DOHH2 (cell line): ENCODE data around the gene LRRC46.

Experiments used
- H3F3A ChIP-seq: fragments of 200-600 bp; sonication (generic), shearing (Covaris generic); 2 replicates; pipeline ENCODE4 v1.6.0; 2016; ENCODE audit warnings: antibody characterized with exemption, mild to moderate bottlenecking; ENCODE audit not compliant: control insufficient read depth, insufficient read depth
- H3K27ac ChIP-seq: fragments of 200-600 bp; sonication (generic); 2 replicates; pipeline ENCODE4 v1.5.1; 2014; ENCODE audit warnings: low read depth, mild to moderate bottlenecking, low read length, moderate library complexity
- H3K27me3 ChIP-seq: fragments of 200-600 bp; sonication (generic); 2 replicates; pipeline ENCODE4 v1.6.1; 2014; ENCODE audit warnings: mild to moderate bottlenecking, low read length, mixed read lengths; ENCODE audit not compliant: control insufficient read depth
- H3K36me3 ChIP-seq: fragments of 200-600 bp; sonication (generic); 2 replicates; pipeline ENCODE4 v1.6.1; 2014; ENCODE audit warnings: mild to moderate bottlenecking, low read length, moderate library complexity, mixed read lengths; ENCODE audit not compliant: control insufficient read depth
- H3K4me1 ChIP-seq: fragments of 200-600 bp; sonication (generic); 2 replicates; pipeline ENCODE4 v1.6.1; 2014; ENCODE audit warnings: mild to moderate bottlenecking, low read length, mixed read lengths; ENCODE audit not compliant: control insufficient read depth
- H3K4me2 ChIP-seq: fragments of 200-600 bp; sonication (generic); 2 replicates; pipeline ENCODE4 v1.6.0; 2014; ENCODE audit warnings: mild to moderate bottlenecking, low read length, moderate library complexity
- H3K4me3 ChIP-seq: fragments of 200-600 bp; sonication (generic); 2 replicates; pipeline ENCODE4 v1.5.1; 2014; ENCODE audit warnings: mild to moderate bottlenecking, low read length, mixed read lengths
- H3K79me2 ChIP-seq: fragments of 200-600 bp; sonication (generic); 2 replicates; pipeline ENCODE4 v1.6.1; 2014; ENCODE audit warnings: mild to moderate bottlenecking, low read length, mixed read lengths; ENCODE audit not compliant: control insufficient read depth
- H3K9me2 ChIP-seq: fragments of 200-600 bp; sonication (generic); replicated peaks from 2 replicates; pipeline ENCODE4 v1.6.1; 2014; ENCODE audit warnings: mild to moderate bottlenecking, low read length, mixed read lengths; ENCODE audit not compliant: control insufficient read depth
- H3K9me3 ChIP-seq: fragments of 200-600 bp; sonication (generic); 2 replicates; pipeline ENCODE4 v1.6.1; 2014; ENCODE audit warnings: antibody characterized with exemption, low read length, mixed read lengths; ENCODE audit not compliant: control insufficient read depth, insufficient read depth
- H4K20me1 ChIP-seq: fragments of 200-600 bp; sonication (generic); 2 replicates; pipeline ENCODE4 v1.6.0; 2014; ENCODE audit warnings: low read depth, mild to moderate bottlenecking, antibody characterized with exemption, low read length, moderate library complexity; ENCODE audit not compliant: control insufficient read depth, insufficient read depth
- CTCF ChIP-seq: fragments of 200-600 bp; sonication (generic); IDR thresholded peaks from one replicate; pipeline ENCODE4 v1.5.1; 2014; ENCODE audit warnings: antibody characterized with exemption, mild to moderate bottlenecking, low read depth, low read length; ENCODE audit not compliant: poor library complexity, severe bottlenecking
- EZH2phosphoT487 ChIP-seq: fragments of 200-600 bp; sonication (generic); IDR thresholded peaks from 2 replicates; pipeline ENCODE4 v1.6.1; 2017; ENCODE audit warnings: borderline replicate concordance, mild to moderate bottlenecking, antibody characterized with exemption, low read length, moderate library complexity, mixed read lengths

The LRRC46 gene

GRCh38 chr17:47862621-47863440 lies 31.4 kb downstream of the LRRC46 start:
- H3K27me3 ChIP-seq = peaks cover 6% of the 10 kb centered on the region; the same call in 1 of the 2 replicates

DNA sequence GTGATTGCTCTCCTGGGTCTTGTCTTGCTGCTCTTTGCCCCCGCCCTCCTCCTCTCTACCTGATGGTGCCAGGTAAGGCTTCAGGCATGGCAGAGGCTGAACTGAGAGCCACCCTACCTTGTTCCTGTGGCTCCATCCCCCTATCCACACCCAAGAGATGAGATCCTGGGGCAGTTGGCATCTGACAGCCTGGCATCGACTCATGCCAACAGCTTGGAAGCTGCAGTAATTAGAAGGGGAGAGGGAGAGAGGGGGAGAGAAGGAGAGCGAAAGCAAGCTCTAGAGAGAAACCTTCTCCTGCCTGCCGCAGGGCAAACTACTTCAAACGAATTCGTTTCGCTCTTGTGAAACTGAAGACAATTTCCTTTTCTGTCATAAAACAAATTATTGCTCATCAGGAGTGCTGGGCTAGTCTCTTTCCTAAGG lies 33.3 kb downstream of the LRRC46 start:
- no peaks in the 10 kb centered on the region for H4K20me1 ChIP-seq
- H3K27me3 ChIP-seq = peaks cover 16% of the 10 kb centered on the region
- H3K4me1 ChIP-seq = no peaks in the 10 kb centered on the region
- no peak overlapping the region for H3K4me3 ChIP-seq
- TF ChIP-seq EZH2phosphoT487 (no peak), CTCF (no peak)
- H3K9me2 ChIP-seq = no peaks in the 10 kb centered on the region
- H3K9me3 ChIP-seq = no peaks in the 10 kb centered on the region
- H3F3A ChIP-seq = no peaks in the 10 kb centered on the region
- no peak overlapping the region for H3K27ac ChIP-seq
- no peak overlapping the region for H3K4me2 ChIP-seq
- H3K36me3 ChIP-seq = no peaks in the 10 kb centered on the region
- H3K79me2 ChIP-seq = no peaks in the 10 kb centered on the region

More at GRCh38 chr17:47862621-47863440, 31.4 kb downstream of the LRRC46 start:
- Histone ChIP-seq H3K36me3 (no peaks in the 10 kb centered on the region), H3K4me1 (no peaks in the 10 kb centered on the region), H3K27ac (no peak overlapping the region), H3K9me3 (no peaks in the 10 kb centered on the region), H3K79me2 (no peaks in the 10 kb centered on the region), H4K20me1 (no peaks in the 10 kb centered on the region), H3F3A (no peaks in the 10 kb centered on the region), H3K4me3 (no peak overlapping the region), H3K4me2 (no peak overlapping the region), H3K9me2 (no peaks in the 10 kb centered on the region)
- TF ChIP-seq EZH2phosphoT487 (no peak), CTCF (no peak)

DNA sequence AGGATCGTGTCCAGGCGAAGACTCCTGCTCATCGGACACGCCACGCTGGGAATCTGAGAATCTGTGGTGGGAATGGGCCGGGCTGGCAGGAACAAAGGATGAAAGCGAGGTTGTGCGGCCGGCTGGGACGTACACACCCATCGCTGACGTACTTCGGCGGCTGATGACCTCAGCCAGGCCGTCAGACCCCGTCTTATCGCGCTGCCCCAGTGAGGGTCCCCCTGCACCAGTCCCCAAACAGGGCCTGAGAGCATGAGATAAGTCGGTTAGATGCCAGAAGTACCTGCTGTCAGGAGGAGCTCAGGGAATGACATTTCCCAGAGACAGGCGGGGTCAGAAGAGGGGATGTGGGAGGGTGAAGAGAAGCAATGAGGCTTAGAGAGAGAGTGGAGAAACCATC lies 35.5 kb downstream of the LRRC46 start:
- Histone ChIP-seq H3K4me1 (no peaks in the 10 kb centered on the region), H3K4me3 (no peak overlapping the region), H3K9me3 (no peaks in the 10 kb centered on the region), H4K20me1 (no peaks in the 10 kb centered on the region), H3K36me3 (no peaks in the 10 kb centered on the region), H3K79me2 (no peaks in the 10 kb centered on the region), H3K9me2 (no peaks in the 10 kb centered on the region), H3K27ac (no peak overlapping the region), H3K4me2 (no peak overlapping the region), H3F3A (no peaks in the 10 kb centered on the region), H3K27me3 (peaks cover 28% of the 10 kb centered on the region)
- TF ChIP-seq EZH2phosphoT487 (no peak), CTCF (no peak)
